NK-92 (cell line): ENCODE measurements around the gene IGF2BP2.
"Not testable (repeated sequence)": the region's sequence is repeated elsewhere in the genome, so short reads cannot be mapped to it uniquely, and the experiment has no call there.

Source experiments
- DNase-seq: peaks from one replicate; lab custom pipeline; 2025; ENCODE audit not compliant: unreplicated experiment; lab: John Stamatoyannopoulos, UW

Gene IGF2BP2

DNA sequence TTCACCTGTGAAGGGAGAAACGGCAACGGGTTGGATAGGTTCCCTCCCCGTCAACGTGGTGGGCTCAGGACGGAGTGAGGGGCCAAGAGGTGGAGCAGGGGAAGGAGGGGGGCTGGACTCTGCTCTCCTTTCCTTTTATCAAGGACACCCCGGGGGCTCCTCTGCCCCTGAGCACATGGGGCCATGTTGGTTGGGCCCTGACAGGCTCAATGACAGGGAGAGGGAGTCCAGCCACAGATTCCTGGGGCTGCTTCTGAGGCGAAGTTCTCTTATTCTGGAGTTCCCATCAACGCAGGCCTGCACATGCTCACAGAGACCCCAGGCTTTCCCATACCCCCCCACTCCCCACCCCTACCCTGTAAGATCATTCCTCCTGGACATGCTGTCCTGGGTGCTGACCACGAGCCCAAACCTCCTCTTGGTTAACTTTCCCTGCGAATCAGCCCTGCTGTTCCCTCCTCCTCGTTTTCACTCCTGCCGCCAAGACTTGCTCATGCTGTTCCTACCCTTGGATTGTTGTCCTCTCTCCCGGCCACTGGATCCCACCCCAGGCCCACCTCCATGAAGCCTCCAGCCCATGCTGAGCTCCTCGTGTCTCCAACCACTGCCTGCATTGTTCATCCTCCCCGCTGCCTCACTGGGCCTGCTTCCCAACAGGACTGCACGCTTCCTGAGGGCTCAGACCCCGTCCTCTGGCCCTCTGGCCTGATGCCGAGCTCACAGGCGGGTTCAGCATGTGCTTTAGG is 177.5 kb downstream of the IGF2BP2 start:
- no peak for DNase-seq

DNA sequence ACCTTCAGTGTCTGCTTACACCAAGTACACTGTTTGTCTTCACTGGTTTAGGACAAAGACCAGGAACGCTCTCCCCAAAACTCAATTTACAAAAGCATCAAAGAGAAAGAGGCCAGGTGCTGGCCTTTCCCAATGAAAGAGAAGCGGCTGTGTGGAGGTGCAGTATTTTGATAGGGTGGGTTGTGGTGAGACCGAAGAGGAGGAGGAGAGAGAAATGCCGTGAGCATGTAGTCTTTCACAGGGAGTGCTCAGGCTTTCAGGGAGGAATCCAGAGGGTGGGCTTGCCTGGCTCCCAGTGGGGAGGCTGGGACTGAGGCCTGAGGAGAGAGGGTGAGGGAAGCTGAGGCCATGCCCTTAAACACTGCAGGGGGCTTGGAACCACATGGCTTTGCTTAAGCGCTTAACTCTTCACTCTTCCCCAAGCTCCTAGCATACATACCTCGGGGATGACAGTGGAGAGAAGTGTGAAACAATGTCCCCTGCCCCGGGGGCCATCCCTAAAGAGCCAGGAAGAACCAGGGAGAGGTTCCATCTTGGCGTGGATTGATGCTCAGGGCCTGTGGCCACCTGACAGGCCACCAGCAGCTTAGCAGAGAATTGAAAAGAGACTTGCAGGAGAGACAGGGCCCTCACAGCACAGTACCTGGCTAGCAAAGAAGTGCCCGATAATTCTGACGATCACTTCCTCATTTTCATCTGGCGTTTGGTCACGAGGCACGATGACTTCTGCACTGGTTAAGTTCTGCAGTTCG is 178.3 kb downstream of the IGF2BP2 start:
- no peak for DNase-seq

DNA sequence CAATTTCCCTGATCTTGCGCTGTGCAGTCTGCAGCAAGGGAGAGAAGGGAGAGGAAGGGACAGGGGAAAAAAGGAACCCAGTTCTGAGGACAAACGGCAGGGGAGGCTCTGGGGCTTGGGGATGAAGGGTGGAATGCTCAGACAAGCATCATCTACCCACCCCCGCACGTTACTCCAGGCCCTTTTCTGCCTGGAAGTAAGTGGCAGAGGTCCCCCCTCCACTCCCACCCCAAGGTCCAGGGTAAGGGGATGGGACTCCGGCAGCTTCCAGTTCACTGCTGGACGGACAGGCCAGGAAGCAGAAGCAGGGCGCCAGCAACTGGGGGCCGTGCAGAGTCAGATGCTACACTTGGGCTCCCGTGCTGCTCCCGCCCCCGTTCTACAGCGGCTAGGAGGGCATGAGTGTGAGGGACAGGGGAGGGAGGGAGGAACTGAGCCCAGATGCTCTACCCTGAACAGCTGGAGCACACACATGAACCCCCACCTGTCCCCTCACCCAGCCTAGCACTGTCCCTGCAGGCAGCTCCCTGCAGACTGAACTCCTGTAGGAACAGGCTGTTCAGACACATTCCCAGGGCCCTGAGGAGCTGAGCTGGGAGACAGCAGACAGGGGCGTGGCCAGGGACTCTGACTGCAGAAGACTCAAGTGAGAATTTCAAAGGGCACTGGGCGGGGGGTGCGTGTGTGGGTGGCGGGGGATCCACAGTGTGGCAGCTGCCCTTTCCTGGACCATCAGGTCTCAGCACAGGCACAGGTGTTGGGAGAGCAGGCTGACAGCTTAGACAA is 179.1 kb downstream of the IGF2BP2 start:
- no peak for DNase-seq

DNA sequence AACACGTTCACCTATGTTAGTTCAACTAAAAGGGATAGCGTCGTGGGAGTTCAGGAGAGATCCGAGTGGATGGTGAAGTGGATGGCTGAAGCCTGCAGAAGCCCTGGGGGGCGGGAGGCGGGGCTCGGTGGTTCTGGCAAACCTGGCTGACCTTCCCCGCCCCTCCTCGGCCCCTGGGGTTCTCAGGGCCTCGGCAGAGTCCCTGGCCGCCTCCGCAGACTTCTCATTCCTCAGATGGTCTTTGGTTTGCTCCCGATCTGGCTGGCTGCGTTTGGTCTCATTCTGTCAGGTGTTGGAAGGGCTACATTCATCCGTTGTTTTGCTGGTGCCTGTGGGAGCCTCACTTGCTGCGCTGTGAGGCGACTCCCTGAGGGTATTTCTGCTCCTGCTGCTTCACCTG is 179.7 kb downstream of the IGF2BP2 start:
- not testable (repeated sequence) for DNase-seq

DNA sequence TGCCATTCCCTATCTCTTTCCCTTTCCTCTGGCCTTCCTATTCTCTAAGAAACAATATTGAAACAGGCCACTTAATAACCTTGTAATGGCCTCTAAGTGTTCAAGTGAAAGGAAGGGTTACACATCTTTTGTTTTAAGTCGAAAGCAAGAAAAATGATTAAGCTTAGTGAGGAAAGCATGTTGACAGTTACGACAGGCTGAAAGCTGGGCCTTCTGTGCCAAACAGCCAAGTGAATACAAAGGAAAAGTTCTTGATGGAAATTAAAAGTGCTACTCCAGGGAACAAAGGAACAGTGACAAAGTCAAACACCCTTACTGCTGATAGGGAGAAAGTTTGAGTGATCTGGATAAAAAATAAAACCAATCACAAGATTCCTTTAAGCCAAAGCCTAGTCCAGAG is 184.5 kb downstream of the IGF2BP2 start:
- DNase-seq, result no peak

DNA sequence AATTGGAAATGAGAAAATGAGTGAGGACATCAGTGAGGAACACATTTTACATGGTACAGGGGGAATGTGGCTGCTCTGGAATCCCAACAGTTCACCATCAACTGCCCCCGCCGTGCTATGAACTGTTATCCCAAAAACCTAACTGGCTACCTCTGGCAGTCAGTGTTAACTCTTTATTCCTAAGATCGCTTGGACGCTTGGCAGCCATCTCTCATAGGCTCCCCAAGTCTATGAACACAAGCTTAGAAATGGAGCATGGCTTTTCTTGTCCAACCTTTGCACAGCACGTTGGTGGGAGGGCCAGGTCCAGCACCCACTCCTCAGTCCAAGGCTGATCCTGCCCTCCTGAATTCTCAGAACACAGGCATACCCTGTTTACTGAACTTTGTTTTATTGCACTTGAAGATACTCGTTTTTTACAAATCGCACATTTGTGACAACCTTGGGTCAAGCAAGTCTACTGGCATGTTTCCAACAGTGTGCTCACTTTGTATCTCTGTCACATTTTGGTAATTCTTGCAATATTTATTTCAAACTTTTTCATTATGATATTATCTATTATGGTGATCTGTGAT is 185.1 kb downstream of the IGF2BP2 start:
- no peak for DNase-seq

DNA sequence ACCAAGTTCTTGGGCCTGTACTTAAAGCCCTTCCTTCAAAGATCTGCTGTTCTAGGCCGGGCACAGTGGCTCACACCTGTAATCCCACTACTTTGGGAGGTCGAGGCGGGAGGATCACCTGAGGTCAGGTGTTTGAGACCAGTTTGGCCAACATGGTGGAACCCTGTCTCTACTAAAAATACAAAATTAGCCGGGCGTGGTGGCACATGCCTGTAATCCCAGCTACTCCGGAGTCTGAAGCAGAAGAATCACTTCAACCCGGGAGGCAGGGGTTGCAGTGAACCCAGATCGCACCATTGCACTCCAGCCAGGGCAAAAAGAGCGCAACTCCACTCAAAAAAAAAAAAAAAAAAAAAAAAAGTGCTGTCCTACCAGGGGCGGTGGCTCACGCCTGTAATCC is 186.2 kb downstream of the IGF2BP2 start:
- DNase-seq, result not testable (repeated sequence)

DNA sequence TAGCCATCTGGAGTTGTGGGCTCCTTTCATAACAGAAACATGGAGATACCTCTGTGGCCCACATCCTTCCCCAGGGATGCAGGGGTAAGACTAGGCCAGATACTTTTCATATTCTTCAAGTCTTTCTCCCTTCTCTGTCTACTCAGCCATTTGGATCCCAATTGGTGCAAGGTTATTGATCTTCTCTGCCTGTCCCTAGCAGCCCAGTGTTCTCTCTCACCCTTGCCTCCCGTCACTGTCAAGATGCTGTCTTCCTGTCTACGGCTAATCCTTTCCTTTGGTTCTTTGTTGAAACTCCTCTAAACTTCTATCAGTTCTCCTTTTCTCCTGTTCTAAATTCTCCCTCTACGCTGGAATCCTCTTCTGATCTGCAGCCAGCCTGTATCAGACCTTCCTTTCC is 187.5 kb downstream of the IGF2BP2 start:
- no peak for DNase-seq

DNA sequence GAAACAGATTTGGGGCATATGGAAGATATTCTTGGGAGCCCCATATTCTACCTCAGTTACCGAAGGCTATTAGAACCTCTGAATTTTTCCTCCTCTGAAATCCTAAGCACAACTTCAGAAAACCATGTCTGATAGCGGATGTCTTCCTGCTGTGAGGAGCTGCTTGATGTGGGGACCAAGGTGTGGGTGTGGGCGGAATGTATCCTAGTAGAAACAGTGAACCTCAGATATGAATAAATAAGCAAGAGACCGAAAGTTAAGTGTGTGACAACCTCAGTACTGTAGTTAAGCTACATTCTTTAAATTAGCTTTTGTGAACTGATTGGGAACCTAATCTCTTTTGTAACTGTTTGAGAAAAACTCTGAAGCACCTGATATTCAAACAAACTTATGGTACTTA is 191.8 kb downstream of the IGF2BP2 start:
- DNase-seq, result no peak

DNA sequence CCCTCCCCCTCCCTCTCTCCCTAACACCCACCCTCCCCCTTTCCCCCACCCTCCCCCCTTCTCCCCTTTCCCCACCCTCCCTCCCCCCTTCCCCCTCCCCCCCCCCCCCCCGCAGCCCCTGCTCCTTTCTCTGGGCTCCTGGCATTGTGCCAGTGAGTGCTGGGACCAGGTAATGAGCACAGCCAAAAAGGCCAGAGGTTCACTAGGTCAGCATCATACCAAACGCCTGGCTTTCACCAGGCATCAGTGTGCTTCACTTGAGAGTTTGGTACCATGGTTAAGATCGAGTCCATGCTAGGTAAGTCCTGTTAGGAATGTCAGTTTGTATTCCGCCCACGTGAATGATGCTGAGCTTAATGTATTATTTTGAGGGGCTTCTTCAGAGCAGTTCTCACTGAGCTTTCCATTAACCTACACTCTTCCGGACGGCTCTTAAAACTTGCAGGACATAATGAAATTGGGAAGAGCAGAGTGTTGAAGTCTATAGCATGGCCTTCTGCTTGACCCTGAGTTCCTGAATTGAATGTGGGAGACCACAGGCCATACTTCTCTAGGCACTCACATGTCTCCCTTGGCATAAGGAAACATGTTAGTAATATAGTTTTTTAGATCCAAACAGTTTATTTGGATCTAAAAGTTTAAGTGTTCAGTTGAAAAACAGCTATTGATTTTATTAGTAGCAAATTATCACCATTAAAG is 193.2 kb downstream of the IGF2BP2 start:
- no peak for DNase-seq

DNA sequence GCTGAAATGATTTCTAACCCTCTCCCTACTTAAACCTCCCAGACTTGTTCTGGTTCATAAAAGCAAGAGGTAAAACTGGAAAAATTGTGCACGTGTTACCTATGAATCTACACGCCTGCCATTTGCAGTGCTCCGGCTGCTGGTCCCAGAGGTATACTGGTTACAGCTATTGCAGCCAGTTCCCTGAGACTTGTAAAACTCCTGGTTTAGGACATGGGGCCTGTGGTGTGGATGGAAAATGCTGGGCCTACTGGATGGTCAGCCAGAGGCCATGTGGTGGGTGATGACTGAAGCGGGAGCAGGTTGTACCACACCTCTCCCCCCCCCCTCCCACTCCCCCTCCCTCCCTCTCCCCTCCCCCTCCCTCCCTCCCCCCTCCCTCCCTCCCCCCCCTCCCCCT is 193.7 kb downstream of the IGF2BP2 start:
- no peak for DNase-seq

DNA sequence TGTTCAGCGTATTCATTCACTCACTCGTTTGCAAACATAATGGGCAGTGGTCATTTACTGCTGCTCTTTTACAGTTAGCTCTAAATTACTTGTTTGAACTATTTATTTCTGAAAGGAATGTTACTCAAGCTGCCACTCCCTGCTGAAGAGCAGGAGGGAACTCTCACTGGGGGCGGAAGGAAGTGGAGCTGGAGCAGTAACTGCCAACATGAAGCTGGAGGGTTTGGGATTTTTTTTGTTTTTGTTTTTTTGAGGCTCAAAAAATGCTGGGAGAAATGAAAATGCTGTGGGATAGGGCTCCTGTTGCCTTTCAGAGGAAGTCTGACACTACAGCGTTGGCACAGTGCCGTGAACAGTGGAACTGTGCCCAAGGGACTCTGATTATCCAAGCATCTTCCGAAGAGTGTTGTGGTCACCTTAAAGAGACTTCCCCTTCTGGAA is 194.6 kb downstream of the IGF2BP2 start:
- DNase-seq, result no peak

DNA sequence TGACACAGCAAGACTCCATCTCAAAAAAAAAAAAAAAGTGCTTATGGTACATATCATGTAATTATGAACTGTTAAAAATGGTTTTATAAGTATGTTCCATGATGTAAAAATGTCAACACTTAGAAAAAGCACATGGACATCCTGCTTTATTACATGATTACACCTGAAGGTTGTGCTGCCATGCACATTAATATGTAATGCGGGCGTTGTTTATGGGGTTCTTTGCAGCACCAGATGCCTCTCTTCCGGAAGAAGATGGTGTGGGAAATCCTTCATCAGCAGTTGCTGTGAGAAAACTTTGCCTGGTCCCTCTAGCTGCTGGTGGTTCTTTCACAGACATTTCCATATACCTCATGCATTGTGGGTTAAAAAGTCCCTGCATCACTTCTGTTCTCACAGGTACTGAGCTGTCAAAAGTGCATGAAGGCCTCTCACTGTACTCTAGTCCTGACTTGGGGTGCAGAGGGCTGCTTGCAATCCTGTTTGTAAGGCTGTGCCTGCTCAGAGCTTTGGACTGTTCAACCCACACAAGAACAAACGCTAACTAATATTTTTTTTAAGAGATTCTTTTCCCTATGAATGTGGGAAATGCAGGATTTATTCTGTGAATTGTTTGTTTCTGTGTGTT is 195.2 kb downstream of the IGF2BP2 start:
- DNase-seq, result no peak

DNA sequence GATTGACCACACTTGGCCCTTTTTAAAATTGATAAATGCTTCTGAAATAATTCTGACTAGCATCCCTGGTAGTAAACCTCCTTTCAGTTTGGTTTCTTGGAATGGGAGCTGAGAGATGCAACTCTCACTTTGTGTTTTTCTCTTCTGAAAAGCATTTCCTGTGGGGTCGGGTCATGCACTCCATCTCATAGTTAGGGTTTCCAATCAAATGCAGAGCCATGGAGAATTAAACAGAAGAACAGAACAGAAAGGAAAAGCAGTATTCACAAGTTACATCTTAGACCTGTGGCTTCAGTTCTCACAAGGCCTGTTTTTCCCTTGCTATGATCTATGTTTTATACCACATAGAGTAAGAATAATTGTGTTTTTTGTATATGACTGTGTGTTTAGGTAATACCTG is 199.1 kb downstream of the IGF2BP2 start:
- DNase-seq, result no peak

DNA sequence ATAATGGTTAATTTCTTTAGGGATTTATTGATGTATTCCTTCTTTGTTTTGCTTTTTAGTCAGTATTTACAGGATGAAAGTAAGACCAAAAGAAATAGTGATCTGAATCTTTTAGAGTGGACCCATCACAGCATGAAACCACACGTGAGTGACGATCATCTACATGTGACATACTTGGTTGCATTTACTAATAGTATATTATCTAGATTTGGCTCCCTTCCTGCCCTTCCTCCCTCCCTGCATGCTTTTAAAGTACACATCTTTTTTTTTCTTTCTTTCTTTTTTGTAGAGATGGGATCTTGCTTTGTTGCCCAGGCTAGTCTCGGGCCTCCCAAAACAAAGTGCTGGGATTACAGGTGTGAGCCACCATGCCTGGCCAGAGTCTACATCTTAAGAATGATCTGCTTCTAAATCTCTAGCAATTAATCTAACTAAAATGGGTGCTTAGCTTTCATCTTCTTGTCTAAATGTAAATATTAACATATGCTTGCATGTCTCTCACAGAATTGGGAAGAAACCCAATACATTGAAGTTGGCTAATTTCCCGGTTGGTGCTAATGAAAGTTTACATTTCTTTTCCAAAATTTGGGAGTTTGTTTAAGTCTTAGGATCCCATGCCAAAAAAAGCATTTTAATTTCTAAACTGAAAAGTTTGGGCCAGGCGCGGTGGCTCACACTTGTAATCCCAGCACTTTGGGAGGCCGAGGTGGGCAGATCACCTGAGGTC is 200.7 kb downstream of the IGF2BP2 start:
- DNase-seq, result no peak

DNA sequence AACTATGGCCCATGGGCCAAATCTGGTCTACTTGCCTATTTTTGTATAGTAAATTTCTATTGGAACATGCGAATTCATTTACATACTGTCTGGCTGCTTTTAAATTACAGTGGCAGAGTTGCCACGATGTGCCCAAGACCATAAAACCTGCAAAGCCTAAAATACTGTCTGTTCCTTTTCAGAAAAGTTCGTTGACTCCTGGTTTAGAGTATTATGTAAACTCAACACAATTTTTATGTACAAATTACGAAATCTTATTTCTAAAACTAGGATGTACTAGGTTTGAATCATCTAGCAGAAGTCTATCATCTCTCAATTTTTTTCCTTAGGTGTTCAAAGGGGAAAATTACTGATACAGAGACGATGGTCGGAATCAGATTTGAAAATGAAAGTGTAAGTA is 211.8 kb downstream of the IGF2BP2 start:
- no peak for DNase-seq

DNA sequence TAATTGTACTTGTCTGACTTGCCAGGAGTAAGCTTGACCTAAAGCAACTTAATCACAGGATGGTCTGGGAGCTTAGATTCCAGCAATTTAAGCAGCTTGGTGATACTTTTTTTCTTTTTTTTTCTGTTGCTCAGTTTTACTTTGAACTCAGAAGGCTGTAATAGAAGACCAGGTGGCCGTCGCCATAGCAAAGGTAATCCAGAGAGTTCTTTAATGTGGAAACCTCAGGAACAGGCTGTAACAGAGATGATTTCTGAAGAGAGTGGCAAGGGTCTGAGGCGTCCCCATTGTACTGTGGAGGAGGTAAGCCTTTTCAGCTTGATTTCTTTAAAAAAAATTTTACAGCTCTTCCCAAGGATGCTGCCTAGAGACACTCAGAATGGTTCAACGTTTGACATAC is 218.6 kb downstream of the IGF2BP2 start:
- DNase-seq, result no peak

DNA sequence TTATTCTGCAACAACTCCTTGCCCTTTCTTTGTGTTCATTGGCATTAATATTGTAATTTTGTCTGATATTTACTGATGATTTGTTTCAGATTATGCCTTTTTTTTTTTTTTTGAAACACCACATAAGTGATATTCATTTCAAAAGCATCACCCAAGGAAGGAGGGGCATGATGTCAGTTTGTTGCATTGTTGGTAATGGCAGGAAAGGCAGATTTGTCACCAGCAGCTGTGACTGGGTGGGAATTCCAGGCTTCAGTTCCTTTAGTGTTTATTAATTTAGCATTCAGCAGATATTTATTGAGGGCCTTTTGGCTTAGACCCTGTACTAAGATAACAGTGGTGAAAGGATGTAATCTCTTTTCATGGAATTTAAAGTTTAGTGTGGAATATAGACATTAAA is 219.3 kb downstream of the IGF2BP2 start:
- no peak for DNase-seq

DNA sequence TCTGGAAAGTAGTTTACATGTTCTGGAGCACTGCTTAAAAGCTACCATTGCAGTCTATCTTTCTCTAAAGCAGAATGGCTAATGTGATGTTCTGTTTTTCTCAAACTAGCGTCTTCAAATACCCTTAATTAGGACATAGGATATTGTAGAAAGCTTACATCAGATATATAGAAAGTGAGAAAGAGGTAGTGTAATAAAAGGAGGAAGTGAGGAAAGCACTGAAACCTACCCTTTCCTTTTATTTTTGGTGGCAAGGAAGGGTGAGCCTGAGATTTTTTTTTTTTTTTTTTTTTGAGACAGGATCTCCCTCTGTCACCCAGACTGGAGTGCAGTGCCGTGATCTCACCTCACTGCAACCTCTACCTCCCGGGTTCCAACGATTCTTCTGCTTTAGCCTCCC is 229.3 kb downstream of the IGF2BP2 start:
- DNase-seq, result no peak

DNA sequence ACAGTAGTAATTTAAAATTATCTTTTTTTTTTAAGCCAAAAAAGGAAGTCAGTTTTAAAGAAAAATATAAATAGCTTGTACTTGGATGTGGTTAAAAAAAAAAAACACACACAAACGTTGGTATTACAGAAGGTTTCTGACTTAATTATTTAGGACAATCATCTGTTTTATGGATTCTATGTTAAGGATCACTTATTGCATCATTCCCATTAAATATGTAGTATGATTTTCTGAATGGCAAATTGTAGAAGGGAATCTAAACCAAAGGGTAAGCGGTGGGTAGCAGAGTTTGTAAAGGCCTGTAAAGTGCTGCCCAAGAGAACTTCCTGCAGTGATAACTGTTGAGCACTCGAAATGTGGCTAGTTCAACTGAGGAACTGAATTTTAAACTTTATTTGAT is 230.8 kb downstream of the IGF2BP2 start:
- DNase-seq, result no peak
